Fibroblast of lung (primary cell): ENCODE data around the gene GUCD1. TPM values are rescaled to one million over a fixed set of nuclear protein-coding genes. Genes with fewer than 3 reads are reported as not detected.

ENCODE experiments used
- DNase-seq, 2 donors: peaks; one replicate each; pipeline versions ENCODE4 v3.0.0 to v3.0.0-alpha.2; 2010; ENCODE audit warnings: low read depth in 2 of 2
- H2AFZ ChIP-seq: 2 replicates; pipeline ENCODE4 v1.5.1; 2012; ENCODE audit warnings: low read length, control low read depth, inconsistent platforms
- H3K27ac ChIP-seq: 2 replicates; pipeline ENCODE4 v1.5.1; 2011; ENCODE audit warnings: low read length, control low read depth; ENCODE audit not compliant: insufficient read depth
- H3K27me3 ChIP-seq: 2 replicates; pipeline ENCODE4 v1.5.1; 2011; ENCODE audit warnings: mild to moderate bottlenecking, low read length; ENCODE audit not compliant: control insufficient read depth, insufficient read depth
- H3K36me3 ChIP-seq: 2 replicates; pipeline ENCODE4 v1.5.1; 2011; ENCODE audit warnings: low read length; ENCODE audit not compliant: control insufficient read depth, insufficient read depth
- H3K4me1 ChIP-seq: 2 replicates; pipeline ENCODE4 v1.5.1; 2011; ENCODE audit warnings: low read length; ENCODE audit not compliant: control insufficient read depth, insufficient read depth; ENCODE audit errors: extremely low read depth
- H3K4me2 ChIP-seq: 2 replicates; pipeline ENCODE4 v1.5.1; 2011; ENCODE audit warnings: low read length, control low read depth; ENCODE audit not compliant: insufficient read depth; ENCODE audit errors: extremely low read depth
- H3K4me3 ChIP-seq, 4 experiments: fragments of 200-600 bp in 1 of 4; sonication (generic) in 1 of 4; replicated peaks in 1 of 4; 2 replicates each; pipeline ENCODE4 v1.5.1; 2011 to 2016; ENCODE audit warnings: low read length in 4 of 4, low read depth in 3 of 4, mild to moderate bottlenecking in 3 of 4, control low read depth in 2 of 4, inconsistent platforms in 1 of 4, mixed read lengths in 1 of 4; ENCODE audit not compliant: insufficient read depth in 1 of 4; ENCODE audit errors: control extremely low read depth in 1 of 4
- H3K79me2 ChIP-seq: 2 replicates; pipeline ENCODE4 v1.5.1; 2012; ENCODE audit warnings: mild to moderate bottlenecking, low read length, inconsistent platforms; ENCODE audit not compliant: control insufficient read depth, insufficient read depth
- H3K9ac ChIP-seq: 2 replicates; pipeline ENCODE4 v1.5.1; 2011; ENCODE audit warnings: mild to moderate bottlenecking, low read length, control low read depth; ENCODE audit not compliant: insufficient read depth
- H3K9me3 ChIP-seq: 2 replicates; pipeline ENCODE4 v1.5.1; 2012; ENCODE audit warnings: low read depth, low read length; ENCODE audit not compliant: control insufficient read depth, insufficient read depth
- H4K20me1 ChIP-seq: 2 replicates; pipeline ENCODE4 v1.5.1; 2011; ENCODE audit warnings: low read length; ENCODE audit not compliant: control insufficient read depth, insufficient read depth; ENCODE audit errors: extremely low read depth
- EZH2 ChIP-seq: IDR thresholded peaks from 2 replicates; pipeline ENCODE4 v1.5.1; 2012; ENCODE audit warnings: low read length, control low read depth, mild to moderate bottlenecking; ENCODE audit errors: missing control alignments
- polyA plus RNA-seq, 2 donors: library from polyadenylated mRNA; depleted of rRNA in 1 of 2; stranded (reverse) in 1 of 2; unstranded in 1 of 2; fragments of >200 nt; gene quantifications; 2 replicates each; pipeline ENCODE4 v1.2.1, GENCODE V29; 2011 to 2012; ENCODE audit warnings: missing spikeins in 1 of 2
- total RNA-seq: library from RNA; depleted of rRNA; stranded (reverse); fragments of >200 nt; gene quantifications from 2 replicates; pipeline ENCODE4 v1.2.1, GENCODE V29; 2014
- TF ChIP-seq, protein P1 (sequence below), 2 donors: IDR thresholded peaks in 1 of 2; conservative IDR thresholded peaks in 1 of 2; 1 replicate in 1 of 2; 2 replicates in 1 of 2; pipeline ENCODE4 v1.5.1; 2011 to 2012; ENCODE audit warnings: low read length in 2 of 2, control low read depth in 1 of 2, inconsistent platforms in 1 of 2, low read depth in 1 of 2, mild to moderate bottlenecking in 1 of 2

GUCD1 gene
- total and polyA plus RNA-seq, 2 donors (not counting 1 experiment from before 2014, with no cell fraction given), result 83.4 to 178 TPM

DNA sequence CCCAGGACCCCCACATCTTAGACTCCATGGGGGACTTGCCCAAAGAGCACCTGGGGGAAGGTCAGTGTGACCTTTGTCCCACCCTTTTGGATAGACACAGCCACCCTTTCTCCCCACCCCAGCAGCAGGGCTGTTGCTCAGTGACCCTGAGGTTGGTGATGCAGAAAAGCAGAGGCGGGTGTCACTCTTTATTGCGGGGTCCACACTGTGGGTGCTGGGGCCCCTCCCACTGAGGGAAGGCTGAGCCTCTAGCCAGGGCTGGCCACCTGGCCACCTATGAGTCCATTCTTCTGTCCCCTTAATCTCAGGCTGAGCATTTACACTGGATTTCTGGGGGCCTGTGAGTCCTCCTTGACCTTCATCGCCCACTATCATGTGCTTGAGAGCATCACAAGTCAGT lies 30.5 kb upstream of the GUCD1 start:
- Histone ChIP-seq H3K79me2 (no peaks in the 10 kb centered on the region), H3K27me3 (no peaks in the 10 kb centered on the region), H4K20me1 (no peaks in the 10 kb centered on the region), H3K4me1 (peaks cover 4% of the 10 kb centered on the region), H3K9me3 (no peaks in the 10 kb centered on the region), H3K4me3 (no peak overlapping the region), H3K4me2 (no peak overlapping the region), H2AFZ (no peak overlapping the region), H3K9ac (no peak overlapping the region), H3K27ac (no peak overlapping the region), H3K36me3 (peaks cover 4% of the 10 kb centered on the region)
- no peak for DNase-seq
- TF ChIP-seq, protein P1, sequence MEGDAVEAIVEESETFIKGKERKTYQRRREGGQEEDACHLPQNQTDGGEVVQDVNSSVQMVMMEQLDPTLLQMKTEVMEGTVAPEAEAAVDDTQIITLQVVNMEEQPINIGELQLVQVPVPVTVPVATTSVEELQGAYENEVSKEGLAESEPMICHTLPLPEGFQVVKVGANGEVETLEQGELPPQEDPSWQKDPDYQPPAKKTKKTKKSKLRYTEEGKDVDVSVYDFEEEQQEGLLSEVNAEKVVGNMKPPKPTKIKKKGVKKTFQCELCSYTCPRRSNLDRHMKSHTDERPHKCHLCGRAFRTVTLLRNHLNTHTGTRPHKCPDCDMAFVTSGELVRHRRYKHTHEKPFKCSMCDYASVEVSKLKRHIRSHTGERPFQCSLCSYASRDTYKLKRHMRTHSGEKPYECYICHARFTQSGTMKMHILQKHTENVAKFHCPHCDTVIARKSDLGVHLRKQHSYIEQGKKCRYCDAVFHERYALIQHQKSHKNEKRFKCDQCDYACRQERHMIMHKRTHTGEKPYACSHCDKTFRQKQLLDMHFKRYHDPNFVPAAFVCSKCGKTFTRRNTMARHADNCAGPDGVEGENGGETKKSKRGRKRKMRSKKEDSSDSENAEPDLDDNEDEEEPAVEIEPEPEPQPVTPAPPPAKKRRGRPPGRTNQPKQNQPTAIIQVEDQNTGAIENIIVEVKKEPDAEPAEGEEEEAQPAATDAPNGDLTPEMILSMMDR (conservative IDR thresholded peaks at IDR 0.05 in 1 of 2, IDR thresholded peaks at IDR 0.05 in 1 of 2; ENCODE audit: low read depth in 1 of 2, low read length in 2 of 2), result no peak
- no peak for TF ChIP-seq EZH2

- Histone ChIP-seq H4K20me1 (no peaks in the 10 kb centered on the region), H3K9ac (no peak overlapping the region), H3K4me1 (peaks cover 5% of the 10 kb centered on the region), H3K9me3 (no peaks in the 10 kb centered on the region), H3K27ac (no peak overlapping the region), H3K27me3 (no peaks in the 10 kb centered on the region), H3K4me3 (no peak overlapping the region), H3K4me2 (no peak overlapping the region), H2AFZ (no peak overlapping the region), H3K79me2 (no peaks in the 10 kb centered on the region), H3K36me3 (peaks cover 4% of the 10 kb centered on the region)
- no peak for TF ChIP-seq EZH2
- TF ChIP-seq, protein P1 (conservative IDR thresholded peaks at IDR 0.05 in 1 of 2, IDR thresholded peaks at IDR 0.05 in 1 of 2; ENCODE audit: low read depth in 1 of 2, low read length in 2 of 2), result no peak
- DNase-seq, result no peak
Observed at GRCh38 chr22:24584871-24585411, 30.0 kb upstream of the GUCD1 start.

- Histone ChIP-seq H3K4me2 (no peak overlapping the region), H3K27ac (no peak overlapping the region), H4K20me1 (no peaks in the 10 kb centered on the region), H2AFZ (no peak overlapping the region), H3K36me3 (peaks cover 4% of the 10 kb centered on the region), H3K4me1 (peaks cover 7% of the 10 kb centered on the region), H3K27me3 (no peaks in the 10 kb centered on the region), H3K4me3 (no peak overlapping the region), H3K9ac (no peak overlapping the region), H3K79me2 (no peaks in the 10 kb centered on the region), H3K9me3 (no peaks in the 10 kb centered on the region)
- TF ChIP-seq EZH2, result no peak
- TF ChIP-seq, protein P1 (conservative IDR thresholded peaks at IDR 0.05 in 1 of 2, IDR thresholded peaks at IDR 0.05 in 1 of 2; ENCODE audit: low read depth in 1 of 2, low read length in 2 of 2), result no peak
- DNase-seq, result no peak
Observed at GRCh38 chr22:24584166-24584790, 29.3 kb upstream of the GUCD1 start.
